HUDEP-2 (cell line): ENCODE measurements around the gene ZNF141.
A peak's percentile ranks its signal among the peaks of the same experiment; 100 is the strongest.
"Not testable (repeated sequence)": the region's sequence is repeated elsewhere in the genome, so short reads cannot be mapped to it uniquely, and the experiment has no call there.

Source experiments
- DNase-seq, 76 experiments: peaks; one replicate each; lab custom pipeline; 2025; ENCODE audit not compliant: unreplicated experiment in 76 of 76; lab: John Stamatoyannopoulos, UW

Gene ZNF141

GRCh38 chr4:337143-337931 lies at the start of gene ZNF141:
ZNF141 (plus strand) TSS chr4:337814; CDS start chr4:337984, 170 bp downstream.
- peak in 39 of 76 experiments; percentile 12 to 85 (median 64) for DNase-seq

GRCh38 chr4:288891-289290 lies 48.7 kb upstream of the ZNF141 start:
- DNase-seq, result no peak

- DNase-seq, result no peak
These were observed 42.9 kb upstream of the ZNF141 start for GRCh38 chr4:294732-295131.

GRCh38 chr4:302381-302780 lies 35.2 kb upstream of the ZNF141 start:
- DNase-seq, result no peak

GRCh38 chr4:304516-304915 lies 33.1 kb upstream of the ZNF141 start:
- DNase-seq, result not testable (repeated sequence)

- no peak for DNase-seq
These were observed 32.5 kb upstream of the ZNF141 start, which contains the start of gene ZNF732 for GRCh38 chr4:304969-305680. ZNF732 (minus strand) TSS chr4:305474; CDS start chr4:305310, 164 bp downstream.

GRCh38 chr4:306551-306961 lies 31.1 kb upstream of the ZNF141 start:
- no peak for DNase-seq

- DNase-seq, result no peak
These were observed 27.8 kb upstream of the ZNF141 start for GRCh38 chr4:309807-310206.

GRCh38 chr4:314296-314903 lies 23.2 kb upstream of the ZNF141 start:
- no peak for DNase-seq

- no peak for DNase-seq
These were observed 8.9 kb upstream of the ZNF141 start for GRCh38 chr4:328729-329128.

- DNase-seq, result no peak
These were observed 2.1 kb upstream of the ZNF141 start for GRCh38 chr4:335515-335914.

- DNase-seq, result no peak
These were observed 1.3 kb upstream of the ZNF141 start for GRCh38 chr4:336099-336892.

- no peak for DNase-seq
These were observed 796 bp upstream of the ZNF141 start for GRCh38 chr4:336893-337142.

GRCh38 chr4:337932-338758 lies 531 bp downstream of the ZNF141 start:
- DNase-seq, result peak in 15 of 76 experiments; percentile 2 to 48 (median 15)

- no peak for DNase-seq
These were observed 1.1 kb downstream of the ZNF141 start for GRCh38 chr4:338759-339097.

GRCh38 chr4:340011-340410 lies 2.4 kb downstream of the ZNF141 start:
- DNase-seq, result no peak

GRCh38 chr4:373062-373839 lies 35.6 kb downstream of the ZNF141 start:
- no peak for DNase-seq

- no peak for DNase-seq
These were observed 36.9 kb downstream of the ZNF141 start for GRCh38 chr4:374298-375160.
